BJ (cell line): ENCODE measurements around the gene ABI1. TPM values are rescaled to one million over a fixed set of nuclear protein-coding genes. Genes with fewer than 3 reads are reported as not detected.

ENCODE experiments used
- CTCF ChIA-PET: fragments of 350-600 bp; formaldehyde crosslinking; extraction: SDS; loops from one replicate; lab custom pipeline; 2021; ENCODE audit warnings: antibody characterized with exemption, inconsistent platforms; lab: Yijun Ruan, JAX
- POLR2A ChIA-PET: fragments of 300-600 bp; sonication (Branson Sonifier 250); formaldehyde crosslinking; extraction: SDS; loops from one replicate; lab custom pipeline; 2021; ENCODE audit warnings: antibody characterized with exemption; lab: Charles Lee
- DNase-seq: peaks from one replicate; pipeline ENCODE4 v3.0.0-alpha.2; 2011; ENCODE audit warnings: low read depth
- H3K27me3 ChIP-seq: 2 replicates; pipeline ENCODE4 v1.6.0; 2011; ENCODE audit warnings: low read length; ENCODE audit not compliant: control insufficient read depth, insufficient read depth
- H3K36me3 ChIP-seq: 2 replicates; pipeline ENCODE4 v1.5.1; 2011; ENCODE audit warnings: low read length; ENCODE audit not compliant: control insufficient read depth, insufficient read depth
- H3K4me3 ChIP-seq: 2 replicates; pipeline ENCODE4 v1.5.1; 2011; ENCODE audit warnings: low read depth, mild to moderate bottlenecking, control low read depth, low read length
- CTCF ChIP-seq: IDR thresholded peaks from 2 replicates; pipeline ENCODE4 v1.5.1; 2011; ENCODE audit warnings: low read depth, mild to moderate bottlenecking, control low read depth, inconsistent platforms, low read length, moderate library complexity; ENCODE audit not compliant: insufficient read depth
- polyA plus RNA-seq: library from polyadenylated mRNA; depleted of rRNA; stranded (reverse); fragments of >200 nt; gene quantifications from 2 replicates; pipeline ENCODE4 v1.2.3, GENCODE V29; 2011

Gene ABI1
- polyA plus RNA-seq, 1 experiment = 67.0 TPM

DNA sequence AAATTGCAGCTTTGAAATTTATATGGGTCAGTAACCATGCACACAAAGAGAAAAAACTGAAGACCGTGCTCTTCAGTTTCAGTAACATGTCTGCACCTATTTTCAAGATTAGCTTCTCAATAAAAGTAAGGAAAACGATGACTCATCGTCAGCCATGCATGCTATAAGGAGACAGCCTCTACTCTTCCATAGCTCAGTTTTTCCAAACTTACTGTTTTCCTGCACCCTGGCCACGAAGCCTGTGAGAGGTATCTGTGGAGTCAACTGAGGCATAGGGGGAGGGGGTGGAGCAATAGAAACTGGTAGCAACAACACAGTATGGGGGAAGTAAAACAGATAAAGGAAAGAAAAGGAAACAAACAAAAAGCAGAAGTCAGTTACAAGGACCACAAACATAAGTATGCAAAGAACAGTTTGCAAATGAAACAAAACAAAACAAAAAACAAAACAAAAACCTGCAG is 105.3 kb downstream of the ABI1 start:
- Histone ChIP-seq H3K27me3 (no peaks in the 10 kb centered on the region), H3K36me3 (no peaks in the 10 kb centered on the region), H3K4me3 (no peak overlapping the region)
- CTCF ChIA-PET = interaction anchor here (0.6 to 2.4 kb wide), 5 partner anchors 10 to 106 kb away, joined by 3 to 7 read pairs (median 3); partner anchors contain the start of gene ABI1
- POLR2A ChIA-PET = no interaction called here
- no peak for TF ChIP-seq CTCF
- DNase-seq = no peak

DNA sequence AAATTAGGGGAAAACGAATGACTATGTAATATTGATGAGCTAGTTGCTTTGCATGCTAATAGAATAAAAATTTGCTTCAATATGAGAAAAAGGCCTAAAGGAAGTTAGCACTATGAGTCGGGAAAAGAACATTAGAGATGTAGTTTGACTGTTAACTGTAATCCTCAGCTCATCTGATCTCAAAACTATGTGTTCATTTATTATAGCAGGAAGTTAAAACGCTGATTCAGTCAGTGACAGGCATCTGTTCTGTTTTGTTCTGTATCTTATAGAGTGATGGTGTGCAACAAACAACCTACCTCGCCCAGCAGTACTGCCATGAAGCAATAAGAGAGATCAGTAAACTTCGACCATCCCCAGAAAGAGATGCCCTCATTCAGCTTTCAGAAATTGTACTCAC is 114.7 kb downstream of the ABI1 start:
- no peak for TF ChIP-seq CTCF
- CTCF ChIA-PET = interaction anchor here (0.7 to 1.2 kb wide), 3 partner anchors 16 to 26 kb away, joined by 3 read pairs; no protein-coding TSS in a partner anchor
- Histone ChIP-seq H3K27me3 (no peaks in the 10 kb centered on the region), H3K4me3 (no peak overlapping the region), H3K36me3 (peaks cover 1% of the 10 kb centered on the region; the same call in 1 of the 2 replicates)
- no peak for DNase-seq
- POLR2A ChIA-PET = no interaction called here

- no peak for DNase-seq
- CTCF ChIA-PET = no interaction called here
- peaks cover 1% of the 10 kb centered on the region; the same call in 1 of the 2 replicates for H3K36me3 ChIP-seq
- H3K27me3 ChIP-seq = no peaks in the 10 kb centered on the region
- TF ChIP-seq CTCF = no peak
- POLR2A ChIA-PET = no interaction called here
- no peak overlapping the region for H3K4me3 ChIP-seq
These were observed 116.9 kb downstream of the ABI1 start for GRCh38 chr10:26743841-26744240.

- Histone ChIP-seq H3K4me3 (no peak overlapping the region), H3K36me3 (peaks cover 1% of the 10 kb centered on the region; the same call in 1 of the 2 replicates), H3K27me3 (no peaks in the 10 kb centered on the region)
- POLR2A ChIA-PET = no interaction called here
- TF ChIP-seq CTCF = no peak
- no peak for DNase-seq
- CTCF ChIA-PET = no interaction called here
These were observed 117.7 kb downstream of the ABI1 start for GRCh38 chr10:26743091-26743490.

DNA sequence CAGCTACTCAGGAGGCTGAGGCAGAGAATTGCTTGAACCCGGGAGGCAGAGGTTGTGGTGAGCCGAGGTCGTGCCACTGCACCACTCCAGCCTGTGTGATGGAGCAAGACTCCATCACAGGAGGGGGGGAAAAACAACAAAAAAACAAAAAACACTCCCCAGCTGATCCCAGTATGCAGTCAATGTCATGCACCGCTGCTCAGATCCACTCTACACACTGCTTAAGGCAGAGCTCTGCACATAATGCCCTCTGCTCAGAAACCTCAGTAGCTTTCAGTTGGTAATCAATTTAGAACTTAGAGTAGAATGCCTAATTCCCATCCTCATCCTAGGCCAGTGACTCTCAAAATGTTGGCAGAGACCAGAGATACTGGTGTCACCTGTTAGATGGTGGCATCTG is 119.4 kb downstream of the ABI1 start:
- CTCF ChIA-PET = interaction anchor here (1.1 to 1.3 kb wide), 2 partner anchors 126 to 140 kb away, joined by 3 to 4 read pairs; no protein-coding TSS in a partner anchor
- TF ChIP-seq CTCF = no peak
- DNase-seq = no peak
- POLR2A ChIA-PET = no interaction called here
- peaks cover 3% of the 10 kb centered on the region; the same call in 1 of the 2 replicates for H3K36me3 ChIP-seq
- H3K4me3 ChIP-seq = no peak overlapping the region
- no peaks in the 10 kb centered on the region for H3K27me3 ChIP-seq
